GM23338 (cell line): ENCODE data around the gene STON1. TPM values are rescaled to one million over a fixed set of nuclear protein-coding genes. Genes with fewer than 3 reads are reported as not detected.

Source experiments
- ATAC-seq: fragments of 200-7000 bp; cut with Tn5 transposase; 3 replicates; pipeline ENCODE4 v1.9.1; 2020
- DNase-seq: peaks from one replicate; pipeline ENCODE4 v3.0.0-alpha.2; 2015; ENCODE audit warnings: low spot score
- H2AFZ ChIP-seq: fragments of 200-600 bp; sonication (generic); 2 replicates; pipeline ENCODE4 v1.8.0; 2016; ENCODE audit warnings: antibody characterized with exemption, mild to moderate bottlenecking, moderate library complexity
- H3F3A ChIP-seq: fragments of 200-600 bp; sonication (generic); replicated peaks from 2 replicates; pipeline ENCODE4 v1.8.0; 2017; ENCODE audit warnings: antibody characterized with exemption, mixed run types, low read depth
- H3K27ac ChIP-seq: fragments of 200-600 bp; sonication (generic); 2 replicates; pipeline ENCODE4 v1.6.1; 2016; ENCODE audit warnings: low read depth
- H3K27me3 ChIP-seq: fragments of 200-600 bp; sonication (generic); 2 replicates; pipeline ENCODE4 v1.8.0; 2016; ENCODE audit warnings: mild to moderate bottlenecking, mixed run types, moderate library complexity; ENCODE audit not compliant: insufficient read depth
- H3K36me3 ChIP-seq: fragments of 200-600 bp; sonication (generic); 2 replicates; pipeline ENCODE4 v1.8.0; 2016; ENCODE audit warnings: mild to moderate bottlenecking; ENCODE audit not compliant: insufficient read depth
- H3K4me1 ChIP-seq: fragments of 200-600 bp; sonication (generic); 2 replicates; pipeline ENCODE4 v1.8.0; 2016; ENCODE audit warnings: mild to moderate bottlenecking, moderate library complexity; ENCODE audit not compliant: insufficient read depth
- H3K4me2 ChIP-seq: fragments of 200-600 bp; sonication (generic); 2 replicates; pipeline ENCODE4 v1.7.1; 2017; ENCODE audit warnings: mixed run types
- H3K4me3 ChIP-seq: fragments of 200-600 bp; sonication (generic); 2 replicates; pipeline ENCODE4 v1.6.1; 2016; ENCODE audit warnings: mixed run types
- H3K79me2 ChIP-seq: fragments of 200-600 bp; sonication (generic); replicated peaks from 2 replicates; pipeline ENCODE4 v1.8.0; 2017; ENCODE audit warnings: mild to moderate bottlenecking; ENCODE audit not compliant: insufficient read depth
- H3K9me2 ChIP-seq: fragments of 200-600 bp; sonication (generic); 2 replicates; pipeline ENCODE4 v1.8.0; 2017; ENCODE audit not compliant: insufficient read depth
- H4K20me1 ChIP-seq: fragments of 200-600 bp; sonication (generic); replicated peaks from 2 replicates; pipeline ENCODE4 v1.8.0; 2017; ENCODE audit warnings: mild to moderate bottlenecking; ENCODE audit not compliant: insufficient read depth
- H3K27ac Mint-ChIP-seq: 2 replicates; pipeline ENCODE4 v1.8.0; 2020; ENCODE audit warnings: inconsistent platforms, mild to moderate bottlenecking, moderate library complexity, mixed read lengths
- H3K27me3 Mint-ChIP-seq: 3 replicates; pipeline ENCODE4 v1.8.0; 2022; ENCODE audit warnings: low read depth, mild to moderate bottlenecking, moderate library complexity, mixed read lengths, inconsistent platforms; ENCODE audit not compliant: insufficient read depth, poor library complexity
- H3K36me3 Mint-ChIP-seq: 3 replicates; pipeline ENCODE4 v1.8.0; 2021; ENCODE audit warnings: low read depth, mild to moderate bottlenecking, inconsistent platforms, moderate library complexity, mixed read lengths
- H3K4me1 Mint-ChIP-seq: 3 replicates; pipeline ENCODE4 v1.8.0; 2020; ENCODE audit warnings: mild to moderate bottlenecking, inconsistent platforms, mixed read lengths
- H3K4me3 Mint-ChIP-seq: 3 replicates; pipeline ENCODE4 v1.8.0; 2021; ENCODE audit warnings: moderate library complexity, mild to moderate bottlenecking, inconsistent platforms, mixed read lengths
- H3K9me3 Mint-ChIP-seq: 3 replicates; pipeline ENCODE4 v1.8.0; 2020; ENCODE audit warnings: moderate library complexity, mild to moderate bottlenecking, inconsistent platforms, mixed read lengths
- CREB1 ChIP-seq: fragments of 250-450 bp; sonication (Bioruptor Pico); IDR thresholded peaks from 2 replicates; pipeline ENCODE4 v1.5.0; 2020; ENCODE audit warnings: low read depth, mild to moderate bottlenecking, moderate library complexity
- CTCF ChIP-seq, 2 experiments: fragments of 200-600 bp in 1 of 2; sonication (generic) in 1 of 2; conservative IDR thresholded peaks; 2 replicates each; pipeline versions ENCODE4 v1.5.1 to v1.6.1; 2016 to 2017; ENCODE audit warnings: antibody characterized with exemption in 2 of 2, low read depth in 2 of 2, mild to moderate bottlenecking in 2 of 2, moderate library complexity in 1 of 2
- EZH2 ChIP-seq: fragments of 200-600 bp; sonication (generic); IDR thresholded peaks from one replicate; pipeline ENCODE4 v1.8.0; 2017; ENCODE audit warnings: antibody characterized with exemption, mild to moderate bottlenecking, low read depth; ENCODE audit not compliant: unreplicated experiment
- POLR2AphosphoS5 ChIP-seq: IDR thresholded peaks from 2 replicates; pipeline ENCODE4 v1.6.1; 2016; ENCODE audit warnings: antibody characterized with exemption, low read depth
- STAT1 ChIP-seq: IDR thresholded peaks from one replicate; pipeline ENCODE4 v1.6.1; 2016; ENCODE audit warnings: antibody characterized with exemption; ENCODE audit not compliant: unreplicated experiment
- ZNF331 ChIP-seq: fragments of 250-450 bp; sonication (Bioruptor Pico); IDR thresholded peaks from 2 replicates; pipeline ENCODE4 v1.5.0; 2020; ENCODE audit warnings: low read depth, mild to moderate bottlenecking, moderate library complexity
- ZNF462 ChIP-seq: fragments of 250-450 bp; sonication (Bioruptor Pico); IDR thresholded peaks from 2 replicates; pipeline ENCODE4 v1.5.0; 2020; ENCODE audit warnings: mild to moderate bottlenecking, moderate library complexity
- polyA plus RNA-seq: library from polyadenylated mRNA; unstranded; fragments of >200 nt; fragmentation: Nextera tagmentation; extraction: Ambion mirVana; gene quantifications from 2 replicates; pipeline ENCODE4 v1.2.1, GENCODE V29; 2016
- total RNA-seq: library from RNA; depleted of rRNA; stranded (reverse); fragments of >200 nt; shearing (Covaris generic); gene quantifications from 2 replicates; pipeline ENCODE4 v1.2.3, GENCODE V29; 2014

The STON1 gene
- total and polyA plus RNA-seq, 2 experiments from 2014 or later: 5.4 to 14.4 TPM

- TF ChIP-seq ZNF462 (CRISPR knock-in tag): no peak
- no peak for TF ChIP-seq STAT1
- no peak for TF ChIP-seq ZNF331 (CRISPR knock-in tag)
- TF ChIP-seq POLR2AphosphoS5: no peak
Measured at GRCh38 chr2:48619526-48619925, 89.6 kb downstream of the STON1 start (continued).

- DNase-seq: no peak
- H3K4me1 Mint-ChIP-seq: no peaks in the 10 kb centered on the region
- no peak overlapping the region for H3K4me3 ChIP-seq
- no peak overlapping the region for H3K4me3 Mint-ChIP-seq
- no peak overlapping the region for H3K27ac Mint-ChIP-seq
- no peak for TF ChIP-seq EZH2
- TF ChIP-seq ZNF462 (CRISPR knock-in tag): no peak
- TF ChIP-seq CTCF (conservative IDR thresholded peaks at IDR 0.05; ENCODE audit: low read depth in 2 of 2): no peak
- TF ChIP-seq POLR2AphosphoS5: no peak
- no peak for TF ChIP-seq CREB1 (CRISPR knock-in tag)
- TF ChIP-seq ZNF331 (CRISPR knock-in tag): no peak
- no peaks in the 10 kb centered on the region for H3K27me3 ChIP-seq
- no peaks in the 10 kb centered on the region for H3K27me3 Mint-ChIP-seq
- no peaks in the 10 kb centered on the region for H3K79me2 ChIP-seq
- peaks cover 3% of the 10 kb centered on the region; the same call in 2 of the 3 replicates for H3K9me3 Mint-ChIP-seq
- no peaks in the 10 kb centered on the region for H3K4me1 ChIP-seq
- no peaks in the 10 kb centered on the region for H3K36me3 ChIP-seq
- H3K4me2 ChIP-seq: no peak overlapping the region
- no peak overlapping the region for H3K27ac ChIP-seq
- no peaks in the 10 kb centered on the region for H3K9me2 ChIP-seq
- H4K20me1 ChIP-seq: no peaks in the 10 kb centered on the region
- peaks cover 3% of the 10 kb centered on the region; the same call in 1 of the 3 replicates for H3K36me3 Mint-ChIP-seq
- no peaks in the 10 kb centered on the region for H3F3A ChIP-seq
- no peak overlapping the region for H2AFZ ChIP-seq
- no peak for ATAC-seq
Measured at GRCh38 chr2:48620604-48621003, 90.7 kb downstream of the STON1 start.
